ENCODE results near the gene TNFSF15. TPM values are rescaled to one million over a fixed set of nuclear protein-coding genes. Genes with fewer than 3 reads are reported as not detected.

The TNFSF15 gene
- total and polyA plus RNA-seq, 2 experiments from 2014 or later = 0.06 to 0.07 TPM

- Histone ChIP-seq H3F3A (replicated peaks; ENCODE audit: low read depth) (no peaks in the 10 kb centered on the region), H3K4me3 (no peak overlapping the region), H4K20me1 (replicated peaks; ENCODE audit: insufficient read depth) (no peaks in the 10 kb centered on the region), H3K27ac (ENCODE audit: low read depth) (no peak overlapping the region), H3K4me1 (ENCODE audit: insufficient read depth) (no peaks in the 10 kb centered on the region), H2AFZ (no peak overlapping the region), H3K4me2 (no peak overlapping the region), H3K79me2 (replicated peaks; ENCODE audit: insufficient read depth) (no peaks in the 10 kb centered on the region), H3K27me3 (ENCODE audit: insufficient read depth) (no peaks in the 10 kb centered on the region), H3K9me2 (ENCODE audit: insufficient read depth) (no peaks in the 10 kb centered on the region), H3K36me3 (ENCODE audit: insufficient read depth) (no peaks in the 10 kb centered on the region)
- TF ChIP-seq REST (IDR thresholded peaks at IDR 0.05; ENCODE audit: unreplicated experiment) (no peak), ZNF114 (CRISPR knock-in tag; IDR thresholded peaks at IDR 0.05) (no peak)
- Mint-ChIP-seq H3K4me3 (no peak overlapping the region), H3K27me3 (ENCODE audit: insufficient read depth, low read depth, poor library complexity) (peaks cover 7% of the 10 kb centered on the region), H3K27ac (no peak overlapping the region), H3K36me3 (ENCODE audit: low read depth) (no peaks in the 10 kb centered on the region), H3K4me1 (no peaks in the 10 kb centered on the region), H3K9me3 (no peaks in the 10 kb centered on the region)
- DNase-seq (ENCODE audit: low spot score) (no peak), ATAC-seq (no peak)
These were observed 20.6 kb upstream of the TNFSF15 start for GRCh38 chr9:114826431-114826830.

- Histone ChIP-seq H3K4me3 (no peak overlapping the region), H4K20me1 (replicated peaks; ENCODE audit: insufficient read depth) (no peaks in the 10 kb centered on the region), H2AFZ (peak overlapping the region; percentile 3; the same call in 1 of the 2 replicates), H3K9me2 (ENCODE audit: insufficient read depth) (no peaks in the 10 kb centered on the region), H3K4me1 (ENCODE audit: insufficient read depth) (no peaks in the 10 kb centered on the region), H3K4me2 (no peak overlapping the region), H3K27me3 (ENCODE audit: insufficient read depth) (no peaks in the 10 kb centered on the region), H3K27ac (ENCODE audit: low read depth) (no peak overlapping the region), H3K36me3 (ENCODE audit: insufficient read depth) (no peaks in the 10 kb centered on the region), H3K79me2 (replicated peaks; ENCODE audit: insufficient read depth) (no peaks in the 10 kb centered on the region), H3F3A (replicated peaks; ENCODE audit: low read depth) (no peaks in the 10 kb centered on the region)
- ATAC-seq (no peak), DNase-seq (ENCODE audit: low spot score) (no peak)
- Mint-ChIP-seq H3K27me3 (ENCODE audit: insufficient read depth, low read depth, poor library complexity) (peaks cover 7% of the 10 kb centered on the region), H3K4me1 (no peaks in the 10 kb centered on the region), H3K27ac (no peak overlapping the region), H3K4me3 (no peak overlapping the region), H3K36me3 (ENCODE audit: low read depth) (no peaks in the 10 kb centered on the region), H3K9me3 (no peaks in the 10 kb centered on the region)
- TF ChIP-seq ZNF114 (CRISPR knock-in tag; IDR thresholded peaks at IDR 0.05) (no peak), ZNF331 (CRISPR knock-in tag; IDR thresholded peaks at IDR 0.05; ENCODE audit: low read depth) (no peak), POLR2AphosphoS5 (IDR thresholded peaks at IDR 0.05; ENCODE audit: low read depth) (no peak), ETS1 (IDR thresholded peaks at IDR 0.05) (no peak), NANOG (IDR thresholded peaks at IDR 0.05; ENCODE audit: borderline replicate concordance) (no peak), CREB1 (CRISPR knock-in tag; IDR thresholded peaks at IDR 0.05; ENCODE audit: low read depth) (no peak), EZH2phosphoT487 (IDR thresholded peaks at IDR 0.05; ENCODE audit: unreplicated experiment) (no peak), JUNB (IDR thresholded peaks at IDR 0.05; ENCODE audit: unreplicated experiment) (no peak), REST (IDR thresholded peaks at IDR 0.05; ENCODE audit: unreplicated experiment) (no peak), STAT1 (IDR thresholded peaks at IDR 0.05; ENCODE audit: unreplicated experiment) (no peak)
These were observed 19.4 kb upstream of the TNFSF15 start for GRCh38 chr9:114825126-114825795.

All from GM23338 (cell line).